ENCODE data around the gene PPDPF. TPM values are rescaled to one million over a fixed set of nuclear protein-coding genes. Genes with fewer than 3 reads are reported as not detected.

PPDPF gene
- total RNA-seq, 4 donors from 2014 or later = 122 to 426 (median 348) TPM

- 1 to 3% methylated on average over 32 to 54 of the region's 72 CpGs for WGBS, 2 donors
- TF ChIP-seq CTCF (IDR thresholded peaks at IDR 0.05) = no peak
- TF ChIP-seq POLR2A (IDR thresholded peaks at IDR 0.05) = no peak
- peak in 1 of 2 donors; percentile 60 for DNase-seq (ENCODE audit: low spot score in 2 of 2)
- peak overlapping the region; percentile 63 for H3K4me3 ChIP-seq (ENCODE audit: low read depth, poor library complexity, severe bottlenecking)
- intact Hi-C loops (cut with DNase I; ENCODE audit: low total_unique reads) = no loop called here
Observed at GRCh38 chr20:63519668-63520503, 679 bp upstream of the PPDPF start.

GRCh38 chr20:63520934-63521601, 503 bp downstream of the PPDPF start:
- no peak for TF ChIP-seq CTCF (IDR thresholded peaks at IDR 0.05)
- no peak for TF ChIP-seq POLR2A (IDR thresholded peaks at IDR 0.05)
- H3K4me3 ChIP-seq (ENCODE audit: low read depth, poor library complexity, severe bottlenecking) = peak overlapping the region; percentile 78
- DNase-seq (ENCODE audit: low spot score in 2 of 2) = peak; percentile 74 to 95
- 2% methylated on average over 11 to 22 of the region's 68 CpGs for WGBS, 2 donors
- intact Hi-C loops (cut with DNase I; ENCODE audit: low total_unique reads) = no loop called here

- DNase-seq (ENCODE audit: low spot score in 2 of 2) = no peak
- TF ChIP-seq POLR2A (IDR thresholded peaks at IDR 0.05) (no peak), CTCF (IDR thresholded peaks at IDR 0.05) (no peak)
- intact Hi-C loops (cut with DNase I; ENCODE audit: low total_unique reads) = no loop called here
- H3K4me3 ChIP-seq (ENCODE audit: low read depth, poor library complexity, severe bottlenecking) = peak overlapping the region; percentile 78
- 26 to 33% methylated on average over 15 to 19 of the region's 23 CpGs for WGBS, 2 donors
Observed at GRCh38 chr20:63521602-63522001, 1.0 kb downstream of the PPDPF start.

GRCh38 chr20:63522091-63522868, 1.7 kb downstream of the PPDPF start:
- no peak overlapping the region for H3K4me3 ChIP-seq (ENCODE audit: low read depth, poor library complexity, severe bottlenecking)
- TF ChIP-seq CTCF (IDR thresholded peaks at IDR 0.05) = no peak
- TF ChIP-seq POLR2A (IDR thresholded peaks at IDR 0.05) = no peak
- WGBS, 2 donors = 77 to 93% methylated on average over 3 to 8 of the region's 13 CpGs
- no peak for DNase-seq (ENCODE audit: low spot score in 2 of 2)
- intact Hi-C loops (cut with DNase I; ENCODE audit: low total_unique reads) = no loop called here

- no peak overlapping the region for H3K4me3 ChIP-seq (ENCODE audit: low read depth, poor library complexity, severe bottlenecking)
- intact Hi-C loops (cut with DNase I; ENCODE audit: low total_unique reads) = no loop called here
- no peak for DNase-seq (ENCODE audit: low spot score in 2 of 2)
- TF ChIP-seq POLR2A (IDR thresholded peaks at IDR 0.05) (no peak), CTCF (IDR thresholded peaks at IDR 0.05) (no peak)
- WGBS, 2 donors = 84 to 90% methylated on average over 7 to 10 of the region's 11 CpGs
Observed at GRCh38 chr20:63522981-63523611, 2.5 kb downstream of the PPDPF start.
